H1 (cell line): Measurements from ENCODE around the gene ZRANB1. TPM values are rescaled to one million over a fixed set of nuclear protein-coding genes. Genes with fewer than 3 reads are reported as not detected.

Experiments used
- CHD7 ChIP-seq: fragments of 300-600 bp; sonication (generic); IDR thresholded peaks from 2 replicates; pipeline ENCODE4 v1.7.1; 2012; ENCODE audit warnings: low read length, moderate library complexity, mild to moderate bottlenecking, inconsistent platforms; ENCODE audit not compliant: insufficient replicate concordance
- CTCF ChIP-seq, 3 experiments: IDR thresholded peaks; 1 replicate in 2 of 3; 2 replicates in 1 of 3; pipeline versions ENCODE4 v1.5.1 to v1.6.1; 2011; ENCODE audit warnings: low read length in 3 of 3, mild to moderate bottlenecking in 3 of 3, inconsistent platforms in 2 of 3, low read depth in 1 of 3, moderate library complexity in 1 of 3; ENCODE audit not compliant: insufficient read depth in 1 of 3; ENCODE audit errors: control extremely low read depth in 1 of 3
- JUND ChIP-seq: IDR thresholded peaks from 2 replicates; pipeline ENCODE4 v1.6.1; 2011; ENCODE audit warnings: mild to moderate bottlenecking, improper control_type of control experiment, low read length
- polyA plus RNA-seq, 7 experiments: library from polyadenylated mRNA; depleted of rRNA in 3 of 7; stranded (reverse) in 5 of 7; unstranded in 2 of 7; fragments of >200 nt in 5 of 7; fragments of 200-250 nt in 2 of 7; gene quantifications; 1 replicate in 5 of 7; 2 replicates in 1 of 7; 4 replicates in 1 of 7; pipeline versions ENCODE4 v1.2.1 to v1.2.3, GENCODE V29; 2011 to 2013; ENCODE audit warnings: missing spikeins in 2 of 7, mixed read lengths in 2 of 7
- total RNA-seq: library from RNA; stranded (reverse); fragmentation: NEBNext Ultra II Directional; extraction: Animal tissue kit (Norgen Biotek cat#: 25700); gene quantifications from 2 replicates; pipeline ENCODE4 v1.2.1, GENCODE V29; 2021
- TF ChIP-seq, protein P1 (sequence below): IDR thresholded peaks from 2 replicates; pipeline ENCODE4 v1.6.1; 2012; ENCODE audit warnings: low read length, inconsistent platforms

Gene ZRANB1
- total and polyA plus RNA-seq, 2 of the 8 experiments (the other 6 are each of a cell fraction or from before 2014, with no cell fraction given) = 6.1 to 19.9 TPM

DNA sequence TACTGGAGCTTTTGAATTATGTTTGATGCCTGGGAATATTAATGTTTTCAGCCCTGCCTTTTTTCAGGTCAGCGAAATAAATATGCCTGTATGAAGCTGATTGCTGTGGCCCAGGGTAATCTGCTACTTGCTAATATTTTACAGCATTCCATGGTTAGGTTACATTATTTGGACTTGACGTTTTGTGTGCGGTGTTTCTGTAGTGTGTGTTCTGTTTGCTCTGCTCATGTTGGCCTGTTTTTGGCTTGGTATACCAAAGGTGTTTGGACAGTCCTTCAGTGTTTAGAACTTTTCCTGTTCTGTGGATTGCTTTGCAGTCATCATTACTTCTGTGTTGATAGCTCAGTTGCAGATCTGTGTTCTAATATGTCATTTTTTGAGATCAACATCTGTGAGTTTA lies 11.5 kb downstream of the ZRANB1 start (continued):
- TF ChIP-seq CHD7 = no peak
- no peak for TF ChIP-seq JUND
- no peak for TF ChIP-seq CTCF (IDR thresholded peaks at IDR 0.05; ENCODE audit: control extremely low read depth in 1 of 3, insufficient read depth in 1 of 3, low read depth in 1 of 3, low read length in 3 of 3)
- TF ChIP-seq, protein P1, sequence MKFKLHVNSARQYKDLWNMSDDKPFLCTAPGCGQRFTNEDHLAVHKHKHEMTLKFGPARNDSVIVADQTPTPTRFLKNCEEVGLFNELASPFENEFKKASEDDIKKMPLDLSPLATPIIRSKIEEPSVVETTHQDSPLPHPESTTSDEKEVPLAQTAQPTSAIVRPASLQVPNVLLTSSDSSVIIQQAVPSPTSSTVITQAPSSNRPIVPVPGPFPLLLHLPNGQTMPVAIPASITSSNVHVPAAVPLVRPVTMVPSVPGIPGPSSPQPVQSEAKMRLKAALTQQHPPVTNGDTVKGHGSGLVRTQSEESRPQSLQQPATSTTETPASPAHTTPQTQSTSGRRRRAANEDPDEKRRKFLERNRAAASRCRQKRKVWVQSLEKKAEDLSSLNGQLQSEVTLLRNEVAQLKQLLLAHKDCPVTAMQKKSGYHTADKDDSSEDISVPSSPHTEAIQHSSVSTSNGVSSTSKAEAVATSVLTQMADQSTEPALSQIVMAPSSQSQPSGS = no peak
